ENCODE results near the gene MMP27.
"Not testable (repeated sequence)": the region's sequence is repeated elsewhere in the genome, so short reads cannot be mapped to it uniquely, and the experiment has no call there.

Gene MMP27

GRCh38 chr11:102705626-102706025, at the start of gene MMP27:
Gene MMP27, minus strand, starts transcription at chr11:102705769. Its CDS starts 55 bp downstream, at chr11:102705714.
- DNase-seq (ENCODE audit: low spot score): no peak

GRCh38 chr11:102753267-102753666, 47.7 kb upstream of the MMP27 start:
- no peak for DNase-seq (ENCODE audit: low spot score)

- DNase-seq (ENCODE audit: low spot score): no peak
These were observed 46.1 kb upstream of the MMP27 start for GRCh38 chr11:102751673-102752072.

GRCh38 chr11:102749101-102749722, 43.6 kb upstream of the MMP27 start:
- DNase-seq (ENCODE audit: low spot score): no peak

- DNase-seq (ENCODE audit: low spot score): not testable (repeated sequence)
These were observed 41.4 kb upstream of the MMP27 start for GRCh38 chr11:102746746-102747578.

- DNase-seq (ENCODE audit: low spot score): no peak
These were observed 29.1 kb upstream of the MMP27 start for GRCh38 chr11:102734650-102735049.

- DNase-seq (ENCODE audit: low spot score): peak; percentile 47
These were observed 27.8 kb upstream of the MMP27 start for GRCh38 chr11:102733232-102733875.

GRCh38 chr11:102730944-102731343, 25.4 kb upstream of the MMP27 start:
- DNase-seq (ENCODE audit: low spot score): not testable (repeated sequence)

GRCh38 chr11:102729849-102730815, 24.6 kb upstream of the MMP27 start:
- no peak for DNase-seq (ENCODE audit: low spot score)

GRCh38 chr11:102727890-102728289, 22.3 kb upstream of the MMP27 start:
- no peak for DNase-seq (ENCODE audit: low spot score)

GRCh38 chr11:102724904-102725500, 19.4 kb upstream of the MMP27 start, which contains the start of gene MMP8:
Gene MMP8, minus strand, starts transcription at chr11:102724954. Its CDS starts 99 bp downstream, at chr11:102724855.
- no peak for DNase-seq (ENCODE audit: low spot score)

- no peak for DNase-seq (ENCODE audit: low spot score)
These were observed 17.3 kb upstream of the MMP27 start for GRCh38 chr11:102722821-102723220.

GRCh38 chr11:102719620-102720277, 14.2 kb upstream of the MMP27 start:
- DNase-seq (ENCODE audit: low spot score): no peak

GRCh38 chr11:102717280-102717679, 11.7 kb upstream of the MMP27 start:
- no peak for DNase-seq (ENCODE audit: low spot score)

GRCh38 chr11:102716527-102716926, 11.0 kb upstream of the MMP27 start:
- no peak for DNase-seq (ENCODE audit: low spot score)

GRCh38 chr11:102712137-102712536, 6.6 kb upstream of the MMP27 start:
- no peak for DNase-seq (ENCODE audit: low spot score)

- no peak for DNase-seq (ENCODE audit: low spot score)
These were observed 3.8 kb upstream of the MMP27 start for GRCh38 chr11:102709201-102709945.

GRCh38 chr11:102708654-102709053, 3.1 kb upstream of the MMP27 start:
- no peak for DNase-seq (ENCODE audit: low spot score)

GRCh38 chr11:102704841-102705240, 728 bp downstream of the MMP27 start:
- DNase-seq (ENCODE audit: low spot score): no peak

All from HuH-7.5 (cell line).